Ishikawa (cell line): Measurements from ENCODE around the gene TIAM2.

Source experiments
- CEBPB ChIP-seq: IDR thresholded peaks from 2 replicates; pipeline ENCODE4 v1.6.1; 2012
- CREB1 ChIP-seq: IDR thresholded peaks from 2 replicates; pipeline ENCODE4 v1.6.1; 2012; ENCODE audit warnings: low read depth
- EGR1 ChIP-seq: IDR thresholded peaks from 2 replicates; pipeline ENCODE4 v1.6.1; 2012
- EP300 ChIP-seq: IDR thresholded peaks from 2 replicates; pipeline ENCODE4 v1.6.1; 2012; ENCODE audit warnings: borderline replicate concordance
- FOXM1 ChIP-seq: IDR thresholded peaks from 2 replicates; pipeline ENCODE4 v1.6.1; 2012; ENCODE audit warnings: low read depth, borderline replicate concordance
- MAX ChIP-seq: IDR thresholded peaks from 2 replicates; pipeline ENCODE4 v1.6.1; 2012
- NFIC ChIP-seq: IDR thresholded peaks from 2 replicates; pipeline ENCODE4 v1.6.1; 2012
- RAD21 ChIP-seq: IDR thresholded peaks from 2 replicates; pipeline ENCODE4 v1.6.1; 2012; ENCODE audit warnings: low read depth
- REST ChIP-seq: IDR thresholded peaks from 2 replicates; pipeline ENCODE4 v1.6.1; 2012; ENCODE audit warnings: low read depth, mild to moderate bottlenecking
- TAF1 ChIP-seq: IDR thresholded peaks from 2 replicates; pipeline ENCODE4 v1.6.1; 2012; ENCODE audit warnings: low read depth, mild to moderate bottlenecking
- TCF12 ChIP-seq: IDR thresholded peaks from 2 replicates; pipeline ENCODE4 v1.6.1; 2012; ENCODE audit warnings: low read depth
- TEAD4 ChIP-seq: IDR thresholded peaks from 2 replicates; pipeline ENCODE4 v1.6.1; 2012
- USF1 ChIP-seq: IDR thresholded peaks from 2 replicates; pipeline ENCODE4 v1.6.1; 2012
- YY1 ChIP-seq: IDR thresholded peaks from 2 replicates; pipeline ENCODE4 v1.6.1; 2012; ENCODE audit warnings: low read depth
- ZBTB7A ChIP-seq: IDR thresholded peaks from 2 replicates; pipeline ENCODE4 v1.6.1; 2012; ENCODE audit warnings: low read depth

The TIAM2 gene

GRCh38 chr6:155216312-155217046, 221.4 kb downstream of the TIAM2 start:
- TF ChIP-seq YY1 (no peak), TCF12 (no peak), CEBPB (no peak), REST (no peak), EGR1 (no peak), TEAD4 (no peak), ZBTB7A (no peak), NFIC (no peak), MAX (no peak), FOXM1 (no peak), TAF1 (no peak), CREB1 (no peak)

- no peak for TF ChIP-seq CREB1
- TF ChIP-seq YY1, result no peak
- TF ChIP-seq NFIC, result no peak
- no peak for TF ChIP-seq TAF1
- TF ChIP-seq CEBPB, result no peak
- TF ChIP-seq TCF12, result no peak
- TF ChIP-seq REST, result no peak
These were observed 224.2 kb downstream of the TIAM2 start for GRCh38 chr6:155219299-155219698.

GRCh38 chr6:155219858-155220301, 224.8 kb downstream of the TIAM2 start:
- no peak for TF ChIP-seq TAF1
- no peak for TF ChIP-seq ZBTB7A

GRCh38 chr6:155221086-155221485, 226.0 kb downstream of the TIAM2 start:
- TF ChIP-seq FOXM1 (no peak), EGR1 (no peak), MAX (no peak), NFIC (no peak)

- TF ChIP-seq EGR1 (no peak), FOXM1 (no peak), NFIC (no peak), USF1 (no peak), TAF1 (no peak), ZBTB7A (no peak), YY1 (no peak), RAD21 (no peak), MAX (no peak), TCF12 (no peak), CREB1 (no peak), EP300 (no peak), REST (no peak), CEBPB (no peak), TEAD4 (no peak)
These were observed 227.4 kb downstream of the TIAM2 start for GRCh38 chr6:155222506-155222905.
